Panc1 (cell line): ENCODE data around the gene VWA7. TPM values are rescaled to one million over a fixed set of nuclear protein-coding genes. Genes with fewer than 3 reads are reported as not detected.
A peak's percentile ranks its signal among the peaks of the same experiment; 100 is the strongest.

Experiments
- ATAC-seq: fragments of 200-7000 bp; cut with Tn5 transposase; 2 replicates; pipeline ENCODE4 v1.9.1; 2020; ENCODE audit warnings: mild to moderate bottlenecking, moderate library complexity
- BruUV-seq: library from RNA; stranded (reverse); fragments of 400-500 nt; replicated peaks from 2 replicates; lab custom pipeline; 2021; lab: Mats Ljungman, UMichigan
- CTCF ChIA-PET: fragments of 300-600 bp; sonication (Branson Sonifier 250); formaldehyde crosslinking; loops from one replicate; lab custom pipeline; 2022; ENCODE audit warnings: antibody characterized with exemption; lab: Charles Lee
- POLR2A ChIA-PET: fragments of 300-600 bp; sonication (Branson Sonifier 250); formaldehyde crosslinking; loops from one replicate; lab custom pipeline; 2022; ENCODE audit warnings: antibody characterized with exemption; lab: Charles Lee
- DNase-seq: peaks from one replicate; pipeline ENCODE4 v3.0.0-alpha.2; 2010; ENCODE audit warnings: low read depth, low spot score
- H3K27ac ChIP-seq: 2 replicates; pipeline ENCODE4 v1.5.1; 2011; ENCODE audit warnings: mild to moderate bottlenecking, low read length, inconsistent platforms
- H3K27me3 ChIP-seq: fragments of 200-500 bp; sonication (Bioruptor generic); 2 replicates; pipeline ENCODE4 v1.6.0; 2014; ENCODE audit warnings: low read length, inconsistent platforms; ENCODE audit not compliant: control insufficient read depth, insufficient read depth
- H3K36me3 ChIP-seq: fragments of 200-500 bp; sonication (Bioruptor generic); 2 replicates; pipeline ENCODE4 v1.5.1; 2014; ENCODE audit warnings: inconsistent platforms, mild to moderate bottlenecking, low read length, moderate library complexity; ENCODE audit not compliant: control insufficient read depth, insufficient read depth
- H3K4me1 ChIP-seq: 2 replicates; pipeline ENCODE4 v1.5.1; 2011; ENCODE audit warnings: inconsistent platforms, mild to moderate bottlenecking, low read length, moderate library complexity; ENCODE audit not compliant: control insufficient read depth, insufficient read depth
- H3K4me3 ChIP-seq, 2 experiments: 2 replicates each; pipeline ENCODE4 v1.5.1; 2011 to 2012; ENCODE audit warnings: low read depth in 2 of 2, low read length in 2 of 2, mild to moderate bottlenecking in 2 of 2, inconsistent platforms in 1 of 2, moderate library complexity in 1 of 2
- H3K9me3 ChIP-seq: fragments of 200-500 bp; sonication (Bioruptor generic); 2 replicates; pipeline ENCODE4 v1.5.1; 2014; ENCODE audit warnings: low read depth, mild to moderate bottlenecking, inconsistent platforms, low read length, moderate library complexity; ENCODE audit not compliant: control insufficient read depth, insufficient read depth
- POLR2AphosphoS5 ChIP-seq: IDR thresholded peaks from 2 replicates; pipeline ENCODE4 v1.6.1; 2012; ENCODE audit warnings: mild to moderate bottlenecking, low read depth, low read length, moderate library complexity
- SIN3A ChIP-seq: IDR thresholded peaks from 2 replicates; pipeline ENCODE4 v1.6.1; 2012; ENCODE audit warnings: low read depth, mild to moderate bottlenecking, low read length, moderate library complexity, borderline replicate concordance; ENCODE audit not compliant: insufficient read depth
- TCF7L2 ChIP-seq: IDR thresholded peaks from 2 replicates; pipeline ENCODE4 v1.6.1; 2011; ENCODE audit warnings: mild to moderate bottlenecking, low read depth, low read length, inconsistent platforms
- in situ Hi-C: cut with HindIII; loops from 2 replicates; pipeline ENCODE4 v1.10.0; 2016; ENCODE audit warnings: low sequenced_read_pairs, low pct_unique_long_range_greater_than_20kb
- intact Hi-C: fragments of 100-400 bp; cut with micrococcal nuclease; formaldehyde crosslinking; loops from one replicate; pipeline ENCODE4 v1.10.0; 2022; ENCODE audit not compliant: unreplicated experiment
- total RNA-seq: library from RNA; stranded (reverse); gene quantifications from one replicate; pipeline ENCODE4 v1.2.1, GENCODE V29; 2021; ENCODE audit not compliant: unreplicated experiment
- TF ChIP-seq, protein P1 (sequence below), 2 experiments: IDR thresholded peaks; 2 replicates each; pipeline ENCODE4 v1.6.1; 2011 to 2012; ENCODE audit warnings: low read depth in 2 of 2, control low read depth in 1 of 2, low read length in 1 of 2, mild to moderate bottlenecking in 1 of 2, moderate library complexity in 1 of 2; ENCODE audit not compliant: insufficient read depth in 1 of 2
- TF ChIP-seq, protein P2 (sequence below): fragments of 450-650 bp; IDR thresholded peaks from 2 replicates; pipeline ENCODE4 v1.5.1; 2017; ENCODE audit warnings: mild to moderate bottlenecking

VWA7 gene
- total RNA-seq, 1 experiment from 2014 or later, result 4.3 TPM

DNA sequence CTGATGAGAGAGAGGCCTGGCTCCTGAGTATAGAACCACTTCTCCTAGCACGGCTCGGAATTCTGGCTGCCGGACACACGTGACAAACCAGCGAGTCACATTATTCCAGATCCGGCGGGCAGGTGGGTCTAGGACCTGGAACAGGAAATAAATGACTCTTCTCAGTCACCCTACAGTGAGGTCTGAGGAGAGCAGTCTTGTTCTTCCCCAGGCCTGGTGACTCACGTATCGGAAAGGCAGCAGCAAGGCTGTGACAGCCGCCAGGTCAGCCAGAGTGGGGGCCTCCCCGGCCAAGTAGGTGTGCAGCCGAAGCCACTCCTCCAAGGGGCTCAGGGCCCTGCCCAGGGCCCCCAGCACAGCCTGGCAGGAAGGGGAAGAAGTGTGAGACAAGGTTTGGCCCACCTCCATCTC lies 15.6 kb upstream of the VWA7 start:
- CTCF ChIA-PET, result no interaction called here
- H3K4me3 ChIP-seq, result peak overlapping the region; percentile 92 to 99
- intact Hi-C loops, result no loop called here

DNA sequence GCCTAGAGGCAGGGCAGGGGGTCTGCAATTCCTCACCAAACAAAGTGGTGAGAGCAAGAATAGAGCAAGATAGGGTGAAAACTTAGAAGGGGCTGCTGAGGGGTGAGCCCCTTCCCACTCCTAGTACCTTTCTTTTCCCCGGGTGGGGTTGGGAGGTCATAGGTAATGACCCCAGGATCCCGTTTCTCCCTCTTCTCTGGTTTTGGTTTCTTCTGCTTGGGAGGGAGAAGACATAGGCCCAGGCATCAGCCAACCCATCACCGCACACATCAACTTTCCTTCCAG lies 14.9 kb upstream of the VWA7 start:
- BruUV-seq, result no TSS peak
- TF ChIP-seq, protein P1, sequence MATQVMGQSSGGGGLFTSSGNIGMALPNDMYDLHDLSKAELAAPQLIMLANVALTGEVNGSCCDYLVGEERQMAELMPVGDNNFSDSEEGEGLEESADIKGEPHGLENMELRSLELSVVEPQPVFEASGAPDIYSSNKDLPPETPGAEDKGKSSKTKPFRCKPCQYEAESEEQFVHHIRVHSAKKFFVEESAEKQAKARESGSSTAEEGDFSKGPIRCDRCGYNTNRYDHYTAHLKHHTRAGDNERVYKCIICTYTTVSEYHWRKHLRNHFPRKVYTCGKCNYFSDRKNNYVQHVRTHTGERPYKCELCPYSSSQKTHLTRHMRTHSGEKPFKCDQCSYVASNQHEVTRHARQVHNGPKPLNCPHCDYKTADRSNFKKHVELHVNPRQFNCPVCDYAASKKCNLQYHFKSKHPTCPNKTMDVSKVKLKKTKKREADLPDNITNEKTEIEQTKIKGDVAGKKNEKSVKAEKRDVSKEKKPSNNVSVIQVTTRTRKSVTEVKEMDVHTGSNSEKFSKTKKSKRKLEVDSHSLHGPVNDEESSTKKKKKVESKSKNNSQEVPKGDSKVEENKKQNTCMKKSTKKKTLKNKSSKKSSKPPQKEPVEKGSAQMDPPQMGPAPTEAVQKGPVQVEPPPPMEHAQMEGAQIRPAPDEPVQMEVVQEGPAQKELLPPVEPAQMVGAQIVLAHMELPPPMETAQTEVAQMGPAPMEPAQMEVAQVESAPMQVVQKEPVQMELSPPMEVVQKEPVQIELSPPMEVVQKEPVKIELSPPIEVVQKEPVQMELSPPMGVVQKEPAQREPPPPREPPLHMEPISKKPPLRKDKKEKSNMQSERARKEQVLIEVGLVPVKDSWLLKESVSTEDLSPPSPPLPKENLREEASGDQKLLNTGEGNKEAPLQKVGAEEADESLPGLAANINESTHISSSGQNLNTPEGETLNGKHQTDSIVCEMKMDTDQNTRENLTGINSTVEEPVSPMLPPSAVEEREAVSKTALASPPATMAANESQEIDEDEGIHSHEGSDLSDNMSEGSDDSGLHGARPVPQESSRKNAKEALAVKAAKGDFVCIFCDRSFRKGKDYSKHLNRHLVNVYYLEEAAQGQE (IDR thresholded peaks at IDR 0.05; ENCODE audit: insufficient read depth in 1 of 2, low read depth in 2 of 2, low read length in 1 of 2), result no peak
- no peak for TF ChIP-seq POLR2AphosphoS5
- TF ChIP-seq TCF7L2, result no peak
- TF ChIP-seq, protein P2, sequence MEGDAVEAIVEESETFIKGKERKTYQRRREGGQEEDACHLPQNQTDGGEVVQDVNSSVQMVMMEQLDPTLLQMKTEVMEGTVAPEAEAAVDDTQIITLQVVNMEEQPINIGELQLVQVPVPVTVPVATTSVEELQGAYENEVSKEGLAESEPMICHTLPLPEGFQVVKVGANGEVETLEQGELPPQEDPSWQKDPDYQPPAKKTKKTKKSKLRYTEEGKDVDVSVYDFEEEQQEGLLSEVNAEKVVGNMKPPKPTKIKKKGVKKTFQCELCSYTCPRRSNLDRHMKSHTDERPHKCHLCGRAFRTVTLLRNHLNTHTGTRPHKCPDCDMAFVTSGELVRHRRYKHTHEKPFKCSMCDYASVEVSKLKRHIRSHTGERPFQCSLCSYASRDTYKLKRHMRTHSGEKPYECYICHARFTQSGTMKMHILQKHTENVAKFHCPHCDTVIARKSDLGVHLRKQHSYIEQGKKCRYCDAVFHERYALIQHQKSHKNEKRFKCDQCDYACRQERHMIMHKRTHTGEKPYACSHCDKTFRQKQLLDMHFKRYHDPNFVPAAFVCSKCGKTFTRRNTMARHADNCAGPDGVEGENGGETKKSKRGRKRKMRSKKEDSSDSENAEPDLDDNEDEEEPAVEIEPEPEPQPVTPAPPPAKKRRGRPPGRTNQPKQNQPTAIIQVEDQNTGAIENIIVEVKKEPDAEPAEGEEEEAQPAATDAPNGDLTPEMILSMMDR, result no peak
- TF ChIP-seq SIN3A, result no peak
- no peaks in the 10 kb centered on the region for H3K27me3 ChIP-seq
- intact Hi-C loops (no loop called here), in situ Hi-C loops (no loop called here)
- H3K9me3 ChIP-seq, result no peaks in the 10 kb centered on the region
- DNase-seq (no peak), ATAC-seq (no peak)
- H3K36me3 ChIP-seq, result peaks cover 14% of the 10 kb centered on the region
- ChIA-PET CTCF (interaction anchor here (0.5 to 1.5 kb wide), 2 partner anchors 15 to 17 kb away, joined by 3 to 5 read pairs; partner anchors contain the start of gene LSM2), POLR2A (no interaction called here)
- H3K27ac ChIP-seq, result peak overlapping the region; percentile 99
- H3K4me3 ChIP-seq, result 0 out of 4 replicates have a peak overlapping the region, but pooled peaks of 1 of the 2 experiments have one; percentile 99
- H3K4me1 ChIP-seq, result peaks cover 21% of the 10 kb centered on the region

More for the DNA sequence above, 15.6 kb upstream of the VWA7 start:
- DNase-seq (no peak), ATAC-seq (peak; percentile 34)
- POLR2A ChIA-PET, result interaction anchor here (0.6 kb wide), 2 partner anchors 35 to 63 kb away, joined by 3 to 5 read pairs; partner anchors contain the start of gene HSPA1B
- in situ Hi-C loops, result no loop called here
- Histone ChIP-seq H3K27ac (peak overlapping the region; percentile 99), H3K36me3 (peaks cover 14% of the 10 kb centered on the region), H3K9me3 (no peaks in the 10 kb centered on the region), H3K4me1 (peaks cover 21% of the 10 kb centered on the region), H3K27me3 (no peaks in the 10 kb centered on the region)
- TF ChIP-seq, protein P2, result no peak
- 0 out of 2 replicates have a peak, but pooled peaks have one; percentile 22 for TF ChIP-seq SIN3A
- BruUV-seq, result no TSS peak
